ENCODE data around the gene SPPL2C. TPM values are rescaled to one million over a fixed set of nuclear protein-coding genes. Genes with fewer than 3 reads are reported as not detected.

The SPPL2C gene, protein sequence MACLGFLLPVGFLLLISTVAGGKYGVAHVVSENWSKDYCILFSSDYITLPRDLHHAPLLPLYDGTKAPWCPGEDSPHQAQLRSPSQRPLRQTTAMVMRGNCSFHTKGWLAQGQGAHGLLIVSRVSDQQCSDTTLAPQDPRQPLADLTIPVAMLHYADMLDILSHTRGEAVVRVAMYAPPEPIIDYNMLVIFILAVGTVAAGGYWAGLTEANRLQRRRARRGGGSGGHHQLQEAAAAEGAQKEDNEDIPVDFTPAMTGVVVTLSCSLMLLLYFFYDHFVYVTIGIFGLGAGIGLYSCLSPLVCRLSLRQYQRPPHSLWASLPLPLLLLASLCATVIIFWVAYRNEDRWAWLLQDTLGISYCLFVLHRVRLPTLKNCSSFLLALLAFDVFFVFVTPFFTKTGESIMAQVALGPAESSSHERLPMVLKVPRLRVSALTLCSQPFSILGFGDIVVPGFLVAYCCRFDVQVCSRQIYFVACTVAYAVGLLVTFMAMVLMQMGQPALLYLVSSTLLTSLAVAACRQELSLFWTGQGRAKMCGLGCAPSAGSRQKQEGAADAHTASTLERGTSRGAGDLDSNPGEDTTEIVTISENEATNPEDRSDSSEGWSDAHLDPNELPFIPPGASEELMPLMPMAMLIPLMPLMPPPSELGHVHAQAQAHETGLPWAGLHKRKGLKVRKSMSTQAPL
- total RNA-seq = not detected in 2 replicates

DNA sequence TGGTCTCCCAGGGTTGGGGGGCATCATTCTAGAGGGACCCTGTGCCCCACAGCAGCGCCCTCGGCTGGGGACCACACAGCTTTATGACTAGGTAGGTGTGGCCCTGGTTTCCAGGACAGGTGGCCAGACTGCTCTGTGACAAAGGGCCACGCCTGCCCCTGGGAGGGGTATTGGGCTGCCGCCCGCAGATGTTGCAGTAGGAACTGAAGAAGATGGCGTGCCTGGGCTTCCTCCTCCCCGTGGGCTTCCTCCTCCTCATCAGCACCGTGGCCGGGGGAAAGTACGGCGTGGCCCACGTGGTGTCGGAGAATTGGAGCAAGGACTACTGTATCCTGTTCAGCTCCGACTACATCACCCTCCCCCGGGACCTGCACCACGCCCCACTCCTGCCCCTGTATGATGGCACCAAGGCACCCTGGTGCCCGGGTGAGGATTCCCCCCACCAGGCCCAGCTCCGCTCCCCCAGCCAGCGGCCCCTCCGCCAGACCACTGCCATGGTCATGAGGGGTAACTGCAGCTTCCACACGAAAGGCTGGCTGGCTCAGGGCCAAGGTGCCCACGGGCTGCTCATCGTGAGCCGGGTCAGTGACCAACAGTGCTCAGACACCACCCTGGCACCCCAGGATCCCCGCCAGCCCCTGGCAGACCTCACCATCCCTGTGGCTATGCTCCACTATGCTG lies at the start of gene SPPL2C:
TSS of gene SPPL2C (plus strand) at position 187 of the 681 bp plus-strand sequence. CDS start at position 213, 26 bp downstream.
- intact Hi-C loops (cut with micrococcal nuclease) = no loop called here

DNA sequence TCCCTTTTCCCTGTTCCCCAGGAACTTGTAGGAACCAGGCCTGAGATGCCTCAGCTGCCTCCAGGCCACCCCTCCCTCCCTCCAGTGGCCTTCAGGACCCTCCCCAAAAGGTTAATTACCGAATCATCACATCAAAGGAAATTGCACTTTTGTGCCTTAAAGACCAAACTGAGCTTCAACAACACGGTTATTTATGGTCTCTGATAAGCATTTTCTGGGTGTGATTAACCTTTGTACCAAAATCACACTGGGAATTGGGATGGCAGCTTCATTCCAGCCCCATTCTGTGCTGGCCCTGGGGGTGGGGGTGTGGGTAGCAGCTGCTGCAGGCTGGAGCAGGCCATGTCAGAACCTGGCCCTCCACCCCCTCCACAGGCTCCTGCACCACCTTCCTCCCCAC lies 43.9 kb upstream of the SPPL2C start:
- intact Hi-C loops (cut with micrococcal nuclease) = no loop called here

DNA sequence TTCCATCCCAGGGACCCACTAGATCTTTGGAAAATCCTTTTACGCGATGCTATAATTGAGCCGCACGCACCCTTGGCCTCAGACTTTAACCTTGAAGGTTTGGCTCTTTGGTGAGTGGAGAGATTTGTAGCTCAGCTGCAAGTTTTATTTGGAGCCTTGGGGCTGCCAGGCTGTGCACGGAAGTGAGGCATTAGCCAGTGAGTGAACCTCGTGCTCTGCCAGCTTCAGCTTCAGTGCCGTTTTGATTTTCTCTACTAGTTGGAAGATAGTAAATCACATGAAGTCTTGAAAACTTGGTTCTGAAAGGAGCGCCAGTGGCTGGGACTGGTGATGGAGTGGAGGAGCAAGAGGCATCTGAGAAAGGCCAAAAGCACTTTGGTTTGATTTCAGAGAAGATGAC lies 43.3 kb upstream of the SPPL2C start:
- intact Hi-C loops (cut with micrococcal nuclease) = no loop called here

DNA sequence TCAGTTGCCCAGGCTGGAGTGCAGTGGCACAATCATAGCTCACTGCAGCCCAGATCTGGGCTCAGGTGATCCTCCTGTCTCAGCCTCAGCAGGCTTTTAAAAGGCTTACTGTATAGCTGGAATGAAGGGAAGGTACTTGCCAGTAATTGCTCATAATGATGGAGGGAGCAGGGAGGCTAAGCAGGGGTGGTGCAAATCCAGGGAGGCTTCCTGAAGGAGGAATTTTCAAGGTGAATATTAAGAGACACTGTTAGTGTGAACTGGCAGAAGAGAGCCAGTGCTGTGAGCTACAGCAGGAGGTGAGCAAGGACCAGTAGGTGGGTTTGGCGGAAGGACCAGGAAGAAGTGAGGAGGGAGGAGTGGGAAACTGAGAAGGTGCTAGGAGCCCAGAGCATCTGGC lies 35.8 kb upstream of the SPPL2C start:
- intact Hi-C loops (cut with micrococcal nuclease) = no loop called here

DNA sequence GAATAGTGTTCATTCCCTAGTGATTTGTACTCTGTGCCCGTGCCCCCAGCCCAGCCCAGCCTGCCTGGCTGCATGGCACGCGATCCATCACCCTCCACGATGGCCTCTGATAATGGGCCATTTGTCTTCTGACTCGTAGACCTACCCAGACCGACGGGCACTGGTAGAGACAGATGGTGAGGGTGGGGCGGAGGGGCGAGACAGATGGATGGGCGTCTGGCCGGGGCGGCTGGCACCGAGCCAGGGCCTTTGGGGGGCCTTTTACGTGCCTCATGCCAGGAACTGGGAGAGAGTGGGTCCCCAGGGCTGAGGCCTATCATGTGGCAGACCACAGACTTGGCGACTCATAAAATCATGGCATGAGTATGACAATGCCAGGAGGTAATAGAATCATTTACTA lies 35.2 kb upstream of the SPPL2C start:
- intact Hi-C loops (cut with micrococcal nuclease) = no loop called here

DNA sequence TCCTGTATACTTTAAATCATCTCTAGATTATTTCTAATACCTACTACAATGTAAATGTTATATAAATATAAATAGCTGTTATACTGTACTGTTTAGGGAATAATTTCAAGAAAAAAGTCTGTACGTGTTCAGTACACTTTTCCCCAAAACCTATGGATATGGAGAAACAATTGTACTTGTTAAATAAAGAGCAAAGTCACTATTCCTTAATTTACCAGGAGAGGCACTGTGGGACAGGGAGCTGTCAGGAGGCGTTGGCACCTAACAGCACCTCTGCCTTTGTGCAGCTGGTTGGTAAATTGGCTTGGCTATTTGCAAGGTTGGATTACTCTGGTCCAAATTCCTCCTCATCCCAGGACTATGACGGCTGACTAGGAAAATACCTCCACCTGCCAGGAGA lies 32.6 kb upstream of the SPPL2C start:
- intact Hi-C loops (cut with micrococcal nuclease) = no loop called here

DNA sequence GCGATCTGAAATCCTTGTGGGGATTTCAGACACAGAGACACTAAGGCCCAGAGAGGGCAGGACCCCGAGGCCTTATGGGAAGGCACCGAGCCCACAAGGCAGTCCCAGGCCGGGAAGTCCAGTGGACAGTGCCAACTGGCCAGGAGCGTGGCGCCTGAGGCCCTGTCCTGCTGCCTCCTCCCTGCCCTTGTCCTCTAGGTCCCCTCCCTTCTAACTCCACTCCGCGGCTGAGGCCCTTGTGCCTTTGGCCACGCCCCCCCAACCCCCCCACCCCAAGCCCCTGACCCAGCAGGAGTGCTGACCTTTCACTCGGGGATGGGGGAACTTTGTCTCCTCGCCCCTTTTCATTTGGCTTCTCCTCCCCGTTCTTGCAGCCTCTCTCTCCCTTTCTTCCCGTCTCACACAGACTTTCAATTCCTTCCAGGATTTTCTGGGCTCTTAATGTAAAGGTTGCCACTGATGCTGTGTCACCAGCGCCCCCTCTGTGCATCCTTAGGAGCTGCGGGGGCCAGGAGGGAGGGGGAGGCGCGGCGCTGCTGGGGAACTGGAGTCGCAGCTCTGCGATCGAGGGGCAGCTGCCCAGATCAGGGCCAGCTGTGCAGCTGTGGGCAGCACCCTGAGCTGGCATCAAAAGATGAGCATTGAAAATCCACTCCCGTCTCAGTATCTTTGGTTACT lies 31.5 kb upstream of the SPPL2C start:
- intact Hi-C loops (cut with micrococcal nuclease) = no loop called here

DNA sequence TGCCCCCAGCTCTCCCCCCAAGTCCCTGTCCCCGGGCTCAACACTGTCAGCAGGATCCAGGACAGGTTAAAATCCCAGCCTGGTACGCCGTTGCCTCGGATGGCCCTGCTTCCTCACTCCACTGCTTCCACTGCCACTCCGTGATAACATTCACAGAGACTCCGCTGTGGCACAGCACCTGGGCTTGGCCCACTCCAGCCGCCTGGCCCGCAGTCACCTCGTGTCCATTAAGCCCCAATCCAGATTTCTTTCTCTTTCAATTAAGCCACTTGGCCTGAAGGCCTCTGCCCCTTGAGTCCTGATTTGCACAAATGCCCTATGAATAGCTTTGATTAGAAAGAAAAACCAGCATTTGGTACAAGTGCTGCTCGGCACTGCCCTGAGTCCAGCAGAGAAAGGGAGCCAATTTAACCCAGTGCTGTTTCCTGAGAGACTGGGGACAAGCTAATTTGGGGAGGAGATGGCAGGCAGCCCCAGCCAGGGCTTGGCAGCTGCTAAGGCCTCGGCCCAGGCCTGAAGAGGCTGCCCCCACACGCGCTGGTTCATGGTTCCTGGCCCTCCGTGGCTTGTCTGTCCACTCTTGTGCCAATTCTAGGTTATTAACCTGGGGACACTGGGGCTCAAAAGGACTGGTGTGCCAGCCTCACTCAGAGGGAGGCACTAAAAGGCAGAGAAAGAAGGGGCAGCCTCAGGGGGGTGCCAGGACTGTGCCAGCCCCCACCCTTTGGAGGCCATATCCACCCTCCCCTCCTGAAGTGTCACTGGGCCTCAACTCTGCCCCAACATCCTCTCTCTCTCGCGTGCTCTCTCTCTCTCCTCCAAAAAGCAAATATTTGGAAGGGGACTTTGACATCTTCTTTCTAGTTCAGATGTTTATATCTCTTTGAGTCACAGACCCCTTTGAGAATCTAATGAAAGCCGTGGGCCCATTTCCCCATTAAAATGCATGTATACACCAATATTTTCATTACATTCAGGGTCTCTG lies 29.8 kb upstream of the SPPL2C start:
- intact Hi-C loops (cut with micrococcal nuclease) = no loop called here

DNA sequence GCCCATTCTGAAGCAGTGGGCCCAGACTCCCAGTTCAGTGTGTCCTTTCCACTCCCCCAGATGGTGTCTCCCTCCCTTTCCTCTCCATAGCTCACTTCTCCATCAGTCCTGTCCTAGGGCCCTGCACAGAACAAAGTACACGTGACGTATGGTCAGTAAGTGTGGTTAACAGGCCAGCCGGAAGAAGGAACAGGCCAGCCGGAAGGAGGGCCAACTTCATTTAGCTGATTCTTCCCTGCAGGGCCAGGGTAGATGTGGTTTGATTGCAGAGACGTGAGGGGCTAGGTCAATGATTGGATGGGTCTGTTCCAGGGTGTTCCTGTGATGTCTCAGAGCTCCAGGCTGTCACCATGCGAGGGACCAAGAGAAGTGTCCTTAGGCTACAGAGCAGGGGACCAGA lies 28.9 kb upstream of the SPPL2C start:
- intact Hi-C loops (cut with micrococcal nuclease) = no loop called here

DNA sequence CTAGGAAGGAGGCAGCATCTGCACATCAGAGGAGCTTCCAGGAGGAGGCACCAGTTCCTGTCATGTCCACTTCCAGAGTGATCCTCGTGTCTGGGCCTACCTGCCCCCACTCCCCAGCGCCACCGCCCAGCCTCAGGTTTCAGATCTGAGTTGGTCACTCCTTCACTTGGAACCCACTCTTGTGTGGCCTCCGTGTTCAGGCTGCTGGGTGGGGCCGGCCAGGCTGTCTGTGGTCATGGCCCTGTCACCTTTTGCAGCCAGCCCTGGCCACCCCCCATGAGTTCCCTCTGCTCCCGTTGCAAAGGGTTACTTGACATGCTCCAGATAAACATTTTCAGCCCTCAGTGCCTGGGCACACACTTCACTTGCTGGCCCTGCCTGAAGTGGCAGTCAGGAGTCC lies 26.6 kb upstream of the SPPL2C start:
- intact Hi-C loops (cut with micrococcal nuclease) = no loop called here

DNA sequence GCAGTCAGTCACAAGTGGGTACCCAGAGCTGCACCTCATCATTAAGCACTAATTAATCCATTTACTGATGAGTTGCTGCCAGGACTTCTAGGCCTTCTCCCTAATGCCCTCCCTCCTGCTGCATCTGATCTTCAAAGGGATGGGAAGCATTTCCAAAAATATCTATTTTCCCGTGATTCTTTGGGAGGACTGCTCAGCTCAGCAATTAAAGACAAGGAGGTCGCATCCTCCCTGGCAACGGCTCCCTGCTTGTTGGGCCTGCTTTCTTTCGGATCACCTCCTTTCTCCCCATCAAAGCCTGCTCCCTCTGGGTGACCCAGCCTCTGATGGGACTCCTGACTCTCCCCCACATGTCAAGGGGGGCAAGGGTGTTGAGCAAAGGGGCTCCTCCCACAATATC lies 26.0 kb upstream of the SPPL2C start:
- intact Hi-C loops (cut with micrococcal nuclease) = no loop called here

DNA sequence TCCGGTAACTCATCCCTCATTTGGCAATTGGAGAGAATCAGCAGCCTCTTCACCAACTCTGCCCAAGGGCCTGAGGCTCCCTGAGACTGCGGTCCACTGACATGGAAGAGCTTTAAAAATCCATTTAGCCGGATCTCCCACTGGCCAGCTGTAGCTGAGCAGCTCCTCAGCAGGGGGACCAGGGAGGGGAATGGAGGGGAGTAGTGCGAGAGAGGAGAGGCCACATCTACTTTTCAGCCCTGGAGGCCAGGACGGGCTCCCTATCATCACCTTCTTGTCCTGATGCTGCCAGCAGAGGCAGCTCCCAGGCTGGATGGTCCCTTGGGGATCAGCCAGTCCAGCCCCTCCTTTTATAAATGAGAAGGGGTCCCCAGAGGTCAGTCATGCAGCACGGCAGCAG lies 25.0 kb upstream of the SPPL2C start:
- intact Hi-C loops (cut with micrococcal nuclease) = no loop called here

DNA sequence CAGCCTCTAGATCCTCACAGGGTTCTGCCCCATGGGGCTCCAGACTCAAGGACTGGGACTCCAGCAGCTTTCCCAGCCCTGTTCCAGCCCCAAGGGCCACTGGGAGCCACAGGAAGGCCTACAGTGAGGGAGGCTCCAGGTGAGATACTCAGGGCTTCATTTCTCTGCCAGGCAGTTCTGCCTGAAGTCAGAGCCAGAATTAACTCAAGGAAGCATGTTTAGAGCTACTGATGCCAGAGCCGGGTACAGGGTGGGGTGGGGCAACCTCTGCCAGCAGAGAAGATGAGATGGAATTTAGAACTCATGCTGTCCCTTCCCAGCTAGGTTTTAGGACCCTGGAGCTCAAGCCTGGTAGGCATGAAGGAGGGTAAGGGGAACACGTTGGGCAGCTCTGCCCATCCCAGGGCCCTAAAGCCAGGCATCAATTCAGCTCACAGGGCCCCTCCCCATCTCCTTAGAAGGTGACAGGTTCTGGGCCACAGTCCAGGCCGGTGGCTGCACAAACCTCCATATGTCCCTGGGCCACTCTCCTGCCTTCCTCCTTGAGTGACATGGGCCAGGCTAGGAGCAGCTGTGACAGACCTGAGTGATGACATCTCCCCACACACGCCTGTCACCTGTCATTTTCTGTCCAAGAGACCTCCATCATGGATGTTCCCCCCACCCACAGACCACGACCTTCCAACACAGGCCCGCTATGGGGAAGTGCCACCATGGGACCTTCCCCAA lies 24.5 kb upstream of the SPPL2C start:
- intact Hi-C loops (cut with micrococcal nuclease) = no loop called here

DNA sequence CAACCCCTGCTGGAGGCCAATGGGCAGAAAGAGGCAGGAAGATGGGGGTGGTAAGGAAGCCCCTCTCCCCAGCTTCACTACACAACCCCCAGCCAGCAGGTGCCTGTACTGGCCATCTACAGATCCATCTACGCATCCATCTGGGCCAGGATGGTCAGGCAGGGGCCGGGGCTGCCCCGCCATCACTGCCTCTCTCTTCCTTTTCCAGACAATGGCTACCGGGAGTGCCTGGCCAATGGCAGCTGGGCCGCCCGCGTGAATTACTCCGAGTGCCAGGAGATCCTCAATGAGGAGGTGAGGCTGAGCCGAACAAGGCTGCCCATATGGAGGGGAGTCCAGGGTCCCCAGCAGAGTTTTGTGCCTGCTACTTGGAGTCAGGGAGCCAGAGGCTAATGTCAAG lies 23.5 kb upstream of the SPPL2C start:
- intact Hi-C loops (cut with micrococcal nuclease) = no loop called here

DNA sequence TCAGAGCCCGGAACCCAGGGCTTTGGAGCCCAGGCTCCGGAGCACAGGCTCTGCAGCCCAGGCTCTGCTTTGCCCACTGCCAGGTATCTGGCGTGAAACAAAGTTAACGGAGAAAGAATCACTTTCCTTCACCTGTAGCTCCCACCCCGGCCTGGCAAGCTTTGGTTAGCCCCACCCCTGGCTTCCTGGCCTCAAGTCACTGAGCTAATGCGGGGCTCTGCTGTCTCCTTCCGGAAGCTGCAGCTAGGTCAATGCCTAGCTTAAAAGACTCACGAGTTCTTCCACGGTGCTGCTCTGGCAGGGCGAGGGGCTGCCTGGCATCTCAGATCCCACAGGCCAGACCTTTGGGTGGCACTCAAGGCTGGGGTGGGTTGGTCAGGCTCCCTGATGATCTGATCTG lies 21.1 kb upstream of the SPPL2C start:
- intact Hi-C loops (cut with micrococcal nuclease) = no loop called here

DNA sequence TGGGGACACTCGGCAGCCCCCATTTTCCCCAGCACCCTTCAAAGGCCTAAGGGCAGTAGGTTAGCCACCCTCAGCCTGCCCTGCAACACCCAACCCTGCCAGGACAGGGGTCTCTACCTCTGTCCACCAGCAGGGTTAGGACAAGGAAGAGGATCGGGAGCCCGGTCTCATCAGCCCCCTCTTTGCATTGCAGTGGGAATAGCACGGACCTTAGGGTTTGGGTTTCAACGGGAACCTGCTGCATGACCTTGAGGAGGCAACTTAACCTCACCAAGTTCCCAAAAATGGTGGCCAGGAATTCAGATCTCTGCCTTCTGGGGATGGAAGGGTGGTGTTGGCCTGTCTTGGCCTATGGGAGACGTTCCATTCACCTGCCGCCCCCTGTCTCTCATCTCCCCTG lies 20.2 kb upstream of the SPPL2C start:
- intact Hi-C loops (cut with micrococcal nuclease) = no loop called here

DNA sequence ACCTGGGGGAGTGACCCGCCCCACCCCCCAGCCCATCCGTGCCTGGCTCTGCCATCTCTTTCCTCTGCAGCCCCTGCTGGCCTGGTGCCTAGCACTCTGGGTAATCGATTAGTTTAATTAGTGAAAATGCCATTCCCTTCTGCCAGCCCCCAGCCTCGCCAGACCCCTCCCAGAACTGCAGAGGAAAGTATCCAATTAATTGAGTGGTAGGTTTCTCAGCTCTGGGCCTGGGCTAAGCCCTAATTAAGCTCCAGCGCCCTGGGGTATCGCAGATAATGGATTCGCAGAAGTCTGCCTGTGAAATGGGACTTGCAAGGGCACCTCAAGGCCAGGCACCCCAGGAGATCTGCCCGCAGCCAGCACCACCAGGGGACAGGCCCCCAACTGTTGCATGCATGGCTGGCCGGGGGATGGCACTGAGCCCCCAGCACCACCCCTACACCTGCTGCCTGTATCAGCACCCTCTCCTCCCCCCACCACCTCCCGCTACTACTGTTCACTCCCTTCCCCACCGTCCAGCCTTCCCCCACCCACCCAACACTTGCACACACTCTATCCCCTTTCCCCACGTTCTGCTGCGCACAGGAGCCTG lies 19.7 kb upstream of the SPPL2C start:
- intact Hi-C loops (cut with micrococcal nuclease) = no loop called here

DNA sequence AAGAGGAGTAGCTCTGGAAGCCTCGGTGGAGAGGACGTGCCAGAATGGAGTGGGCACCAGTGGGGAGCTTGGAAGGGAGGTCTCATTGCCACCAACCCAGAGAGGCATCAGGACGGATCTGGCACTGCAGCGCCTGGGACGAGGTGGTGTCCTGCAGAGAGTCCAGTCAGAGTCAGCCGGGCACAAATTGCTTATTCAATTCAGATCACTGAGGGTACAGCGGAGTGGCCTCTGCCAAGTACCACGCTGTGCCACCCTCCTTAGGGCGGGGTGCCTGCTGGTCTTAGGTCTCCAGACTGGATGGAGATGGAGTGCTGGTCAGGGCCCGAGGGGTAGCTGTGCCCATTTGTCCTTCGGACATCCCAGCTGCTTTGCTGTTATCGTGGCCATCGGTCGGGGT lies 18.9 kb upstream of the SPPL2C start:
- intact Hi-C loops (cut with micrococcal nuclease) = no loop called here

DNA sequence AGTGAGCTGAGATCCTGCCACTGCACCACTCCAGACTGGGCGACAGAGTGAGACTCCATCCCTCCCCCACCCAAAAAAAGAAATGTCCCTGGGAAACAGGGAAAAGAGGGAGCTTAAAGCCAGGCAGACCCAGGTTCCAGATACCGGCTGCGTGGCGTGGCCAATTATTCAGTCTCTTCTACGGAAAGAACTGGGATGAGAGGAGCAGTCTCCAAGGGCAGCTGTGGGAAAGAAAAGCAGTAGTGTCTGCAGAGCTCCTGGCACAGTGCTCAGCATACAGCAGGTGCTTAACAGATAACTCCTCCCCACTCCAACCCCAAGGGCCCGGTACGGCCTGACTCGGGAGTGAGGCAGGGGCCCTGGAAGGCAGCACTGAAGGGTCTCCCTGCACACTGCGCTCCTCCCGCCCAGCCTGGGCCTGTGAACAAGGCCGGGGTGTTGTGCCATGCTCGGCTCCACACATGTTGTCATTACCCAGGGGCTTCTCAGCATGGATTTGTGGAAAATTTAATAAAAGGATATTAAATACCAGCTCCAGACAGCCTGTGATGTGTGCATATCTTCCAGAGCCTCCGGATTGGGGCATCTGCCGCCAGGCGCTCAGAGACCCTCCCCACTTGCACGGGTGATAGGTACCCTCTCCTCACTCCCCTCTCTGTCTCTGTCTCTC lies 17.6 kb upstream of the SPPL2C start:
- intact Hi-C loops (cut with micrococcal nuclease) = no loop called here

All from T-helper 2 cell treated with Interferon-gamma antibody and Interleukin-4, amounts not matched to agents 100 ng/mL and 5 ng/mL, for 36 hours (primary cell).